ENCODE data around the gene MRPS18C. TPM values are rescaled to one million over a fixed set of nuclear protein-coding genes. Genes with fewer than 3 reads are reported as not detected.

The MRPS18C gene
- total RNA-seq, 1 donor from 2014 or later, result 56.5 TPM

DNA sequence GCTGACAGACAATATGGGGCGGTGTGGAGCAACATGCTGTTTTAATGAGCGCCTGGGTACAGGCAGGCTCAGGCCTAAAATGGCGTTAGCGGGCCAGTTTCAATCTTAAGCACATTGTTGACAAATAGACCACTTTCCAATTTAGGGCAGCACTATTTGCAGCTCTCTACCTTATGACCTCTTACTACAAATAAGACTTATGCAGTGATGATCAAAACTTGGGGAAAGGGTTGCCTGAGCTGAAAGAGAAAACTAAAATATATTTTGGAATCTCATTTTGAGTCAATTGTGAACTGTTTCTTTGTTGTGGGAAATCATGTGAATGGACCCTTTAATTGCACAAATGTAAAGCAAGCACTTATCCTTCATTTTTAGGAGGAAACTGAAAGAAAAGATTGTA is 54.6 kb downstream of the MRPS18C start:
- H3K4me1 Mint-ChIP-seq, result no peaks in the 10 kb centered on the region
- ChIA-PET CTCF (interaction anchor here (0.6 to 6.4 kb wide), 4 partner anchors 72 to 134 kb away, joined by 3 to 70 read pairs (median 4); no protein-coding TSS in a partner anchor), POLR2A (interaction anchor here (0.8 kb wide), 1 partner anchor 9 kb away, joined by 3 read pairs; no protein-coding TSS in a partner anchor)
- H3K4me3 Mint-ChIP-seq, result no peak overlapping the region
- intact Hi-C loops (cut with micrococcal nuclease), result no loop called here
- H3K27ac Mint-ChIP-seq, result no peak overlapping the region
- ATAC-seq (ENCODE audit: low read depth) (no peak), DNase-seq (no peak)
- no peaks in the 10 kb centered on the region for H3K9me3 Mint-ChIP-seq
- no peaks in the 10 kb centered on the region for H3K36me3 Mint-ChIP-seq (ENCODE audit: low read depth)
- H3K27me3 Mint-ChIP-seq, result no peaks in the 10 kb centered on the region
- TF ChIP-seq, protein P1, sequence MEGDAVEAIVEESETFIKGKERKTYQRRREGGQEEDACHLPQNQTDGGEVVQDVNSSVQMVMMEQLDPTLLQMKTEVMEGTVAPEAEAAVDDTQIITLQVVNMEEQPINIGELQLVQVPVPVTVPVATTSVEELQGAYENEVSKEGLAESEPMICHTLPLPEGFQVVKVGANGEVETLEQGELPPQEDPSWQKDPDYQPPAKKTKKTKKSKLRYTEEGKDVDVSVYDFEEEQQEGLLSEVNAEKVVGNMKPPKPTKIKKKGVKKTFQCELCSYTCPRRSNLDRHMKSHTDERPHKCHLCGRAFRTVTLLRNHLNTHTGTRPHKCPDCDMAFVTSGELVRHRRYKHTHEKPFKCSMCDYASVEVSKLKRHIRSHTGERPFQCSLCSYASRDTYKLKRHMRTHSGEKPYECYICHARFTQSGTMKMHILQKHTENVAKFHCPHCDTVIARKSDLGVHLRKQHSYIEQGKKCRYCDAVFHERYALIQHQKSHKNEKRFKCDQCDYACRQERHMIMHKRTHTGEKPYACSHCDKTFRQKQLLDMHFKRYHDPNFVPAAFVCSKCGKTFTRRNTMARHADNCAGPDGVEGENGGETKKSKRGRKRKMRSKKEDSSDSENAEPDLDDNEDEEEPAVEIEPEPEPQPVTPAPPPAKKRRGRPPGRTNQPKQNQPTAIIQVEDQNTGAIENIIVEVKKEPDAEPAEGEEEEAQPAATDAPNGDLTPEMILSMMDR (IDR thresholded peaks at IDR 0.05), result no peak

Other genes starting within 250 kb of the MRPS18C start
- gene COQ2, start 171.3 kb upstream of the MRPS18C start, total RNA-seq, result 15.2 and 18.8 TPM in 2 replicates
- gene HPSE, start 121.2 kb upstream of the MRPS18C start, total RNA-seq, result 1.5 TPM in 2 replicates
- 31.9 and 32.9 TPM in 2 replicates for gene HELQ, start 235 bp upstream of the MRPS18C start, total RNA-seq
- gene ABRAXAS1, start 29.0 kb downstream of the MRPS18C start, total RNA-seq, result 23.5 and 24.2 TPM in 2 replicates
- 0.76 and 0.91 TPM in 2 replicates for gene GPAT3, start 80.0 kb downstream of the MRPS18C start, total RNA-seq